Iris pigment epithelial cell (primary cell): ENCODE results near the gene DNAJB2.
"Not testable (repeated sequence)": the region's sequence is repeated elsewhere in the genome, so short reads cannot be mapped to it uniquely, and the experiment has no call there.

Experiments
- DNase-seq: peaks from one replicate; pipeline ENCODE4 v3.0.0-alpha.2; 2011; ENCODE audit warnings: low read depth

DNAJB2 gene

GRCh38 chr2:219285373-219285735 is 6.2 kb downstream of the DNAJB2 start:
- DNase-seq: no peak

- peak; percentile 58 for DNase-seq
These were observed 6.8 kb downstream of the DNAJB2 start for GRCh38 chr2:219285894-219286425.

GRCh38 chr2:219286436-219287115 is 7.4 kb downstream of the DNAJB2 start:
- no peak for DNase-seq

- not testable (repeated sequence) for DNase-seq
These were observed 7.9 kb downstream of the DNAJB2 start for GRCh38 chr2:219287116-219287440.

- no peak for DNase-seq
These were observed 8.6 kb downstream of the DNAJB2 start for GRCh38 chr2:219287580-219288265.

GRCh38 chr2:219289195-219289536 is 10.0 kb downstream of the DNAJB2 start:
- no peak for DNase-seq

GRCh38 chr2:219289537-219290361 is 10.6 kb downstream of the DNAJB2 start:
- peak; percentile 88 for DNase-seq

- DNase-seq: no peak
These were observed 11.4 kb downstream of the DNAJB2 start for GRCh38 chr2:219290381-219291171.

- DNase-seq: no peak
These were observed 12.2 kb downstream of the DNAJB2 start for GRCh38 chr2:219291394-219291793.

- no peak for DNase-seq
These were observed 12.8 kb downstream of the DNAJB2 start for GRCh38 chr2:219291910-219292490.

GRCh38 chr2:219292616-219293015 is 13.4 kb downstream of the DNAJB2 start:
- DNase-seq: no peak

GRCh38 chr2:219293736-219294231 is 14.6 kb downstream of the DNAJB2 start:
- DNase-seq: no peak

GRCh38 chr2:219294356-219295351 is 15.5 kb downstream of the DNAJB2 start:
- peak; percentile 74 for DNase-seq

GRCh38 chr2:219296142-219296541 is 17.0 kb downstream of the DNAJB2 start:
- DNase-seq: no peak

- no peak for DNase-seq
These were observed 17.6 kb downstream of the DNAJB2 start for GRCh38 chr2:219296631-219297391.

- no peak for DNase-seq
These were observed 18.7 kb downstream of the DNAJB2 start for GRCh38 chr2:219297766-219298456.

- DNase-seq: peak; percentile 61
These were observed 19.7 kb downstream of the DNAJB2 start for GRCh38 chr2:219298759-219299371.

- no peak for DNase-seq
These were observed 20.2 kb downstream of the DNAJB2 start for GRCh38 chr2:219299372-219299760.
